Forelimb muscle (tissue), 1 donor: Measurements from ENCODE around the gene DDX60. TPM values are rescaled to one million over a fixed set of nuclear protein-coding genes. Genes with fewer than 3 reads are reported as not detected.
"Not testable (repeated sequence)": the region's sequence is repeated elsewhere in the genome, so short reads cannot be mapped to it uniquely, and the experiment has no call there.

ENCODE experiments used
- DNase-seq: peaks from one replicate; pipeline ENCODE4 v3.0.0-alpha.2; 2013; ENCODE audit warnings: low read depth
- polyA plus RNA-seq: library from polyadenylated mRNA; unstranded; fragments of 120-200 nt; gene quantifications from one replicate; pipeline ENCODE4 v1.2.1, GENCODE V29; 2013; ENCODE audit not compliant: insufficient read length

The DDX60 gene
- polyA plus RNA-seq, 1 donor = 3.8 TPM

DNA sequence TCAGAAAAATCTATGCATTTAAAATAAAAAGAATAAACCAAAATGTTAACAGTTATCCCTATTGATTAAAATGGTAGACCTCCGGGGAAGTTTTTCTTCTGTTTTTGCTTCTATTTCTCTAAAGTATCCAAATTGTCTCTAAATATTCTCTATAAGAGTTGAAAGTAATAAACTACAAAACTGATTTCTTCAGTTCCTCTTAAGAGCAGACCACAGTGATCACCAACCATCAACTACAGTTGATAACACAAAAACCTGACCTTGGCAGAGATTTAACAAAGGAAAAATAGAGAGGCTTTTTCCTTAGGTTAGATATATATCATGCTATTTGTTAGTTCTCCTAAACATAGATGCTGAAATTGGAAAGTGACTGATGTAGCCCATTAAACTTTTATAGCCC, 27.3 kb downstream of the DDX60 start:
- no peak for DNase-seq

DNA sequence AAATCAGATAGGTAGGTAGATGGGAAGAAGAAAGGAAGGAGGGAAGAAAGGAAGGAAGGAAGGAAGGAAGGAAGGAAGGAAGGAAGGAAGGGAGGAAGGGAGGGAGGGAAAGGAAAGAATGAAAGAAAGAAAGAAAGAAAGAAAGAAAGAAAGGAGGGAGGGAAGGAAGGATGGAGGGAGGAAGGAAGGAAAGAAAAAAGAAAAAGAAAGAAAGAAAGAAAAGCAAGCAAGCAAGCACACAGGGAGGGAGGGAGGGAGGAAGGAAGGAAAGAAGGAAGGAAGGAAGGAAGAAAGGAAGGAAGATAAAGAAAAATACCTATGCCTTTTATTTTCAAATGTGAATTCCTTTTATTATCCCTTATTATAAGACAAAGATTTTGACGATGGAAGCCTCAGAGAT, 32.7 kb downstream of the DDX60 start:
- DNase-seq = not testable (repeated sequence)

DNA sequence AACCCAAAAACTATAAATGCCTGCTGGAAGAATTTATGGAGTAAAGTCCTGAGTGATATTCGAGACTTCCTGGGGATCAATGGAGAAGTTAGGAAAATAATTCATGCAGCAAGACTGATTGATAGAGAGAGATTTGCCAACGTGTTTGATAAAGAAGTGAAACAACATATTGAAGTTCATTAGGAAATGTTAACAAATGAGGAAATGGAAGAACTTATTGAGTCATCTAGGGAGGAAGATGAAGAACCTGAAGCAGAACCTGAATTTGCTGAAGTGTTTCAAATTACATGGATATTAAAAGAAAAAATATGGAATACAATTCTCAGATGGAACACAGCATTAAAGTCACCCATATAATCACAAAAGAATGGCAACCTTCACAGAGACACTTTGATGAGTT, 39.0 kb downstream of the DDX60 start:
- no peak for DNase-seq

DNA sequence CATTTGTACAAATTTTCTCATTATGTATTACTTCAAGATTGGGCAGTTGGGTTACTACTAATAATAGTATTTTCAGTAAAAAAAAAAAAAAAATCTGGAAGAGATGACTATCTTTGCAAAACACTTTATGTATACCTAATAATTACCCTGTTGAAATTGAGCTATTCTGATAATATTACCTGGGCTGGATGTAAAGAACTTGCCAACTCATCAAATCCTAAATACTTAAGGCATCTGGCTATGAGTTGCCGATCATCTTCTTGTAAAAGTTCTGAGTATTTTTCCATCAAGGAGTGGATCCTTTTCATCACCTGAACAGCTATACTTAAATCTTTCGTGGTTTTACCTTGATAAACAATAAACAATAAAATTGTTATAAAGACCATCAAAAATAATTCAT, 42.7 kb downstream of the DDX60 start:
- no peak for DNase-seq

DNA sequence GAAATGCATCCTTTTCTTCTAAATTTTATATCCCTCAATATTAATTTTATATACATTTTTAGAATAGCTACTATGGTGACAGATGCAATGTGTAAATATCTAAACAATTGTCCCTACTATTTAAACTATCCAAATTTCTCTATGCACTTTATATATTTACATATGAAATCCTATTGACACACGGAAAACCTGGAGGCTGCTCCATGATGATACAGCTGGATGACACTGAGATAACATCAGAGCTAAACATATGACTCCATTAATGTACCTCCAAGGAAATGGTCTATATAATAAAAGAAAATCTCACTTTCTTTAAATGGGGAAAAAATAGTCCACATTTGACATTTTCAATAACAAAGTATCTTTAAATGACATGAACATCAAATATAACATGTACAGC, 43.7 kb downstream of the DDX60 start:
- DNase-seq = no peak

DNA sequence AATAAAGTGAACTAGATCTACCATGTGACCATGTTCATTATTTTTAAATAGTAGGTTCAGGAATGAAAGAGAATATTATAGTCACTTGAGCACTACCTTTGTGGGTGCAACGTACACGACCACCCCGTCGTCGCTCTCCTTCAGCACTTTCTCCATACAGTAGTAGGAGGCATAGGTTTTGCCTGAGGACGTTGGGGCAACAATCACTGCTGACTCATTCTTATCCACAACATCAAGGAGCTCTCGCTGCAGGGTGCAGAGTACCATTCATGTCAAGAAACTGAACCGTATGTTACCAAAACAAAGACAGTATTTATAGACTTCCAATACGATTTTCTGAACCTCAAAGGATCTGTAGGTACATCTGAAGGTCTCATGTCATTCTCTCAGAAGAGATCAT, 44.7 kb downstream of the DDX60 start:
- DNase-seq = no peak

DNA sequence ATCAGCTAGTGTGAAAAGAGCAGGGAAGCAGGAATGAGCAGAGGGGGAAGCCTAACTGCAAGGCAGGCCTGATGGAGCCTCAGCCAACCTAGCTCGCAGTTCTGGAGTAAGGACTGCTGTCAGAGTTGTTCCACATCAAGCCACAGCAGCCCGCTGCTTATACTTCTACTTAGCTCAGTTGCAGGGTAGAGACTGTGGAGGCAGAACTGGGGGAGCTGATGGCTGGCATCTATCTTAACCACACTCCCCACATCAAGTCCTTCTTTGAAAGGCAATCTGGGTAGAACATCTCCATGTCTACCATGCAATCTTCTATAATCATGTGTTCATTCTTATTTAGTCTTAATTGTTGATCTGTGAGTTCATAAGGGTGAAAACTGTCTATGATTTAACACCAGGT, 46.1 kb downstream of the DDX60 start:
- no peak for DNase-seq

DNA sequence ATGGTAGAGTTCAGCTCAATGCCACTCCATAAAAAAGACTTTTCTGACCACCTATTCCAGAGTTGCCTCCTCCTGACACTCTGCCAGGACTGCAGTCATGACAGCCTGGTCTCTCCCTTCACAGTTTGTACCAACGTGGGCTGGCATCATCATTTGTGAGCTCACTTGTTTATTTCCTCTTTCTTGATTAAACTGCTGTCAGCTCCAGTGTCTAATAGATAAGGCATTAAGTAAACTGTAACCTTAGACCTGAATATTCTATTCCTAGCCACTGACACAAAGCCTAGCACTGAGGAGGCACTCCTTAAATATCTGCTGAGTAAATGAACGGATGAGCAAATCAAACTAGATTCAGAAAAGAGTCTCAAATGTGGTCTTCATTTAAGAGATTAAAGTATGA, 48.7 kb downstream of the DDX60 start:
- no peak for DNase-seq

DNA sequence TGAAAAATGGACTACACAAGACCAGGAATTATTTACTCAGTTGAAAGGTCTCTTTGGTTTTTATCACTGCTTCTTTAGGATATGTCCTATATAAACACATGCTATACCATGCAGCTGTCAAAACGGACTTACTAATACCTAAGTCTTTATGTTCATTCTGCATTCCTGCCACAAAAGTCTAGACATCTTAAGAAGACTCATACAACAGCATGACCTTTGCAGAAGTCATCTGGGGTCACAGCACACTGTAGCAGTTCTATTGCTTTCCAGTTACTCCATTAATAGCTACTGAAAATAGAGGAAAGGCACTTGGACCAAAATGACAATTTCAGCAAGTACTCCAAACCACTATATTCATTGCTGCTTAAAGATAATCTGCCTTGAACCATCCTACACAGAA, 53.2 kb downstream of the DDX60 start:
- no peak for DNase-seq

DNA sequence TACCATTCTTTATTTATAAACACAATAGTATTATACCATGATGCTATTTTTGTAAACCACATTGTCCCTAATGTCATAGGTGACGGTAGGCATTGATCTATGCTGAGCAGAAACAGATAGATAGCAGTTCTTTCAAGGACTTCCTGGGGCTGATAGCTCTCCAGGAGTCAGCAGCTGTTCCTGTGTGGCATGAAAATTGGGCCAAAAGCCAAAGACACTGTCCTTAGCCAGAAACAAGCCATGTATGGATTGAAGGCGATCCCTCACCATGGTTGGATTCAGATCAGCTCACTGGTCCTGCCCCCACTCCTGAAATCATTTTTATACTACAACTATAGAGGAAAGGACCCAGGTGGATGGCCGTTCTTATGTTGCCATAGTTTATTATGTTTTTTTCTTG, 53.6 kb downstream of the DDX60 start:
- no peak for DNase-seq

DNA sequence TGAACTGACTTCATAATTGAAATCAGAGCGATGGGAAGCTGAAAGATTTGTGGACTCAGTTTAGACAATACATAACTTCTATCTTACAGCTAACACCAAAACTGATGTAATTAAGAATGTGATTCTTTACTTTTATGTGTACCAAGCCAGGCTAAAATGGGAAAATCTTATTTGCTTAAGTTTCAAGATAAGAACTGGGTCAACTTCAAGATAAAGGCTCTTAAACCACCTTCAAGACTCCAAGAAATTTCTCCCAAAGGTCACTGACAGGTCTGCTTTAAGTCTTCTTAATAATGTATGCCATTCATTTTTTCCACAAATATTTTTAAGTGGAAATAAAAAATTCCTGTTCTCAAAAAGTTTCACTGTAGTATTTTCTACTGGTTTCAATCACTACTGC, 55.5 kb downstream of the DDX60 start:
- no peak for DNase-seq

DNA sequence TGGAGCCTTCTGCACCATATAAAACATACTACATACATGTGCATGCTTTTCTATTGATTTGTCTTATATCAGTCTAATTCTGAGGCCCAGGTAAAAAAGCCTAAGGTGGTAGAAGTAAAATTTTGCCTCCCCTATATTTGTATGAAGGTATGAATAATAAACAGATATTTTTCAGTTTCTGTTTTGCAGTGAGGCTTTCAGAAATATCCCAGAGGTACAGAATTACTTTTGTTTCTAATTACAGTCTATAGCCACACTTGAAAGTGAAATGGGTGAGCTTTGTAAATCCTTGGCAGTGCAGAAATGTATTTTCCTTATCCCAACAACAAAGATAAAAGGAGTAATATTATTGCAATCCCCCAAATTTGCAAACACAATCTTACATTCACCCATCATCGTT, 59.5 kb downstream of the DDX60 start:
- no peak for DNase-seq

DNA sequence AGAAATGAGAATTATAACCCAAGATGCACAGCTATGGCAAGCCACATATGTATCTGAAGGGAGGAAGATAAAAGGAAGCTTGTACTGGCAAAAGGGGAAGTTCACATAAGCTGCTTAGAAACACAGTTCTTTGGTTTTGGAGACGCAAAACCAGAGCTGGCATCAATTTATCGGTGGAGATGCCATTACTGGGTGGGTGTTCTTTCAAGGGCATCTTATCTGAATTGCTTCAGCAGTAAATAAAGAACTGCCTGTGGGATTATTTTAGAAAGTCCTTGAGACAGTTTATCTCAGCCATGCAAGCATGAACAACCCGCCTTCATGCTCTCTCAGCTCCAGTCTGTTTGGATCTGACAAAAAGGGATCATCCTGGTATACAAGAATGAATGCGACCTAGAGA, 60.8 kb downstream of the DDX60 start:
- no peak for DNase-seq

DNA sequence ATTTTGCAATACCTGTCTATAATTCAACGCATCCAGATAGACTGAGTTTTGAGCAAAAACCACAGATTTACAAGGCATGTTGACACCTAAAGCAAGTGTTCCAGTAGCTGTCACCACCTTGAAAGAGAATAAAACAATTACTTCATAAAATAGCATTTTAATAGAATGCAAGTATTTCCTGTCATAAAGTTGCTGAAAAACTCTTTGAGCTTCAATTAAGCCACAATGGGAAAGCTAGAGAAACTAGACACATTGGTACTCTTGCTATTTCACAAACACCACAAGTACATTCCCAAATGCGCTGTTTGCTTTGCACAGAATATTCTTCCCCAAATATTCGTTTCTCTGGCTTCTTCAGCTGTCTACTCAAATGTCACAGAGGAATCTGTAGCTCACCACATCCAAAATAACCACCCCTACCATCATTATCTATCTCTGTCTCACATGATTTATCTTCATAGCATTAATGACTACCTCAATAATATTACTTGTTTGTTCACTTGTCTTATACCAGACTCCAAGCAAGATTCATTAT, 70.3 kb downstream of the DDX60 start:
- no peak for DNase-seq

DNA sequence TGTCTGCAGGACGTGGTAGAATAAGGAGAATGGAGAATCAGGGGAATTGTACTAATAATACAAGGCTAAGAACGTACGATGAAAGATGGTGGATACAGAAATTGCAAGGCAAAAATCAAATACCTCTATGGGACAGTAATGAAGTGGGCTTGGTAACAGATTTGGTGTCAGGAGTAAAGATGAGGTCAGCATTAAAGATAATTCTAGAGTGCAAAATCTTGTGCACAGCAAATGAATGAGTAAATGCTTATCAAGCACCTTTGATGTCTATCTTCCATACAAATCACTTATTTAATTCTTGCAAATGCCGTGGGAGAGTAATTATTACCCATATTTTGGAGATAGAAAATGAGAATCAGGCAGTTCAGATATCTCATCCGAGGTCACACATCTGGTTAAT, 70.9 kb downstream of the DDX60 start:
- no peak for DNase-seq

DNA sequence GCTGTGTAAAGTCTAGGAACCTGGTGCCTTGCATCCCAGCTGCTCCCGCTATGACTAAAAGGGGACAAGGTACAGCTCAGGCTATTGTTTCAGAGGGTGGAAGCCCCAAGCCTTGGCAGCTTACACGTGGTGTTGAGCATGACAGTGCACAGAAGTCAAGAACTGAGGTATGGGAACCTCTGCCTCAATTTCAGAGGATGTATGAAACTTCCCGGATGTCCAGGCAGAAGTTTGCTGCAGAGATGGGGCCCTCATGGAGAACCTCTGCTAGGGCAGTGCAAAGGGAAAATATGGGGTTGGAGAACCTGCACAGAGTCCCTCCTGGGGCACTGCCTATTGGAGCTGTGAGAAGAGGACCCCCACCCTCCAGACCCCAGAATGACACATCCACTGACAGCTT, 76.6 kb downstream of the DDX60 start:
- DNase-seq = no peak

DNA sequence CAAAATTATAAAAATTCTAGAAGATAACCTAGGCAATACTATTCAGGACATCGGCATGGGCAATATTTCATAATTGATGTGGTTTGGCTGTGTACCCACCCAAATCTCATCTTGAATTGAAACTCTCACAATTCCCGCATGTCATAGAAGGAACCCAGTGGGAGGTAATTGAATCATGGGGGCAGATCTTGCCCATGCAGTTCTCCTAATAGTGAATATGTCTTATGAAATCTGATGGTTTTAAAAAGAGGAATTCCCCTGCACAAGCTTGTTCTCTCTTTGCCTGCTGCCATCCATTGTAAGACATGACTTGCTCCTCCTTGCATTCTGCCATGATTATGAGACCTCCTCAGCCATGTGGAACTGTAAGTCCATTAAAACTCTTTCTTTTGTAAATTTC, 77.7 kb downstream of the DDX60 start:
- no peak for DNase-seq

DNA sequence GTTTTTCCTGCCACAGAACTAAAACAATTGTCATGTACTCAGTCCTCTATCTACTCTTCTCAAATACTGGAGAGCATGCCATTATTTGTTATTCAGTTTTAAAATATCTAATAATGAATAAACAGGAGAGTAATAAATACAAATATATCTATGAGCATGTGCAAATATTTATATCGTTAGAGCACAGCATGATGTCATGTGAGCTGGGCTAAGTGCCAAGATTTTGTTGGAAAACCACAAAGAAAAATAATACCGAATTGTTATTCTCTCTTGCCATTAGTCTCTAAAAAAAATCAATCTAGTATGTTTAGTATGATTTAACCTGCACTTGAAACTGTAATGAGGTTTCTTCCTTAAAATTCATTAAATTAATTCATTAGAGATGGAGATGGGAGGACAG, 97.3 kb downstream of the DDX60 start:
- peak; percentile 59 for DNase-seq

DNA sequence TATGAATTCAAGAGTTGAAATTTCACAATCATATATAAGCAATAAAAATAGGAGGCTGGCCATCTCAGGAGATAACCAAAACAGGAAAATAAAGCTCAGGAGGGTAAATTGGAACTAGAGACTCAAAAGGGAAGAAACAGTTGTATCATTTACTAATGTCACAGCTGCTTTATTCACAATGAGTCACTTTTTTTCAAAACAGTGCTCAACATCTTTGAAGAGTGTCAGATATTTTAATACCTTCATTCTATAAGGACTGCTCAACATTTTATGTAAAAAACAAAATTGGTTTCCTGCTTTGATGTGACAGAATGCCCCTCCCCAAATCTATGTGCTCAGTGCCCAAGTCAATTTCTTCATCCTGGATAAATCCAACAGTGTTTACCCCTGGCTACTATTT, 97.7 kb downstream of the DDX60 start:
- no peak for DNase-seq

DNA sequence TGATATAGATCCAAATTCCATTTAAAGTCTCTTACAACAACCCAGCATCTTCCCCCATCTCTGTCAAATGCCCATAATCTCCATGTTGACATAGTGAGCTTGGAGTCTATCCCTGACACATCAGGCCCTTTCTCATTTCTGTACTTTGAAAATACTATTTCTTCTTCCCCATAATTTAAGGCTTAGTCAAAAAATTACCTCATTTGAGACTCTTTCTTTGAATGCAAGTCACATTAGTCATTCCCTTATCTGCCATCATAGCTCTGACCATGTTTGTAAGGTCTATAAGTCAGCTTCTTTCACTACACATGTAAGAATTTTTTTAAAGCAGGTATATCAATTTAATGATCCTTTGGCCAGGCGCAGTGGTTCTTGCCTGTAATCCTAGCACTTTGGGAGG, 99.9 kb downstream of the DDX60 start:
- DNase-seq = no peak

DNA sequence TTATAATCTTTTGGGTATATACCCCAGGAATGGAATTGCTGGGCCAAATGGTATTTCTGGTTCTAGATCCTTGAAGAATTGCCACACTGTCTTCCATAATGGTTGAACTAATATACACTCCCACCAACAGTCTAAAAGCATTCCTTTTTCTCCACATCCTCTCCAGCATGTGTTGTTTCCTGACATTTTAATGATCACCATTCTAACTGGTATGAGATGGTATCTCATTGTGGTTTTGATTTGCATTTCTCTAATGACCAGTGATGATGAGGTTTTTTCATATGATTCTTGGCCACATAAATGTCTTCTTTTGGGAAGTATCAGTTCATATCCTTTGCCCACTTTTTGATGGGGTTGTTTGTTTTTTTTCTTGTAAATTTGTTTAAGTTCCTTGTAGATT, 105.0 kb downstream of the DDX60 start:
- not testable (repeated sequence) for DNase-seq

DNA sequence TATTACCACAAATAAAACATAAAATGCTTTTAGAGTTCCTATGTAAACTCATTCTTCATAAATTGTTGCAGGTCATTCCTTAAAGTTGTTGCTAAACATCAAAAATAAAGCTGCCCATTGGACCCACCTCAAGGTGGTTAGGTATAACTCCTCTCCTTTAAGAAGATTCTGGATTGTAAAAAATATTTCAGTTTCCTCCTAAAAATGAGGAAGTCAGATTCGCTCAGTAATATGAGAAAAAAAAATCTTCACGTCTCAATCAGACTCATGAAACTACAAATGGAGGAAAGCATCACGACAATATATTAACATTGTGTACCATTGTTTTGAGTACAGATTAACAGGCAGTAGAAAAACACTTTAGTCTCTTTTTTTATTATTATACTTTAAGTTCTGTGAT, 105.9 kb downstream of the DDX60 start:
- no peak for DNase-seq

DNA sequence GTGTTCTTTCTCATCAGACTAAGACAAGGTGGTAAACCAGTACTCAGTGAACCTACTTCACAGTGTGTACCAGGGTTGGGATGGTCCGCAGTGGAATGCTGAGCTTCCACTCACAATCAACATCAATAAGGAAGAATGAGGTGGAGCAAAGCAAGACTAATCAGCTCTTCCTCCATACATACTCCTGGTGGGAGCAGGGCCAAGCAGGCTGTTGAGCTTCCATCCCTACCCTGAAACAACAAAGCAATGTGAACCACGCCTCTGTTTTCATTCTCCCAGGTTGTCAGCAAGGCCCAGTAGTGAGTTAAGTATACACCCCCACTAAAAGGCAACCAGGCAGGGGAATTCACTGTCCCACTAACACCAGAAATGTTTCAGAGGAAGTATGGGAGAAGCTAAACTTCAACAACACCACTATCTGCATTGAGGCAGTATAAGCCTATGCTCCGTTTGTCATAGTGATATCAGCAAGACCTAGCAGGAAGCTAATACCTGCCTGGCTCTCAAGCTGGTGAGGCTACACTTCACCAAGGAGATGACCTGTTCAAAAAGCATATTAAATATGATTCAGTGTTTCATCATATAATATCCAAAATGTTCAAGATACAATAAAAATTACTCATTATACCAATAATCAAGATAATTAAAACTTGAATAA, 109.5 kb downstream of the DDX60 start:
- DNase-seq = no peak

DNA sequence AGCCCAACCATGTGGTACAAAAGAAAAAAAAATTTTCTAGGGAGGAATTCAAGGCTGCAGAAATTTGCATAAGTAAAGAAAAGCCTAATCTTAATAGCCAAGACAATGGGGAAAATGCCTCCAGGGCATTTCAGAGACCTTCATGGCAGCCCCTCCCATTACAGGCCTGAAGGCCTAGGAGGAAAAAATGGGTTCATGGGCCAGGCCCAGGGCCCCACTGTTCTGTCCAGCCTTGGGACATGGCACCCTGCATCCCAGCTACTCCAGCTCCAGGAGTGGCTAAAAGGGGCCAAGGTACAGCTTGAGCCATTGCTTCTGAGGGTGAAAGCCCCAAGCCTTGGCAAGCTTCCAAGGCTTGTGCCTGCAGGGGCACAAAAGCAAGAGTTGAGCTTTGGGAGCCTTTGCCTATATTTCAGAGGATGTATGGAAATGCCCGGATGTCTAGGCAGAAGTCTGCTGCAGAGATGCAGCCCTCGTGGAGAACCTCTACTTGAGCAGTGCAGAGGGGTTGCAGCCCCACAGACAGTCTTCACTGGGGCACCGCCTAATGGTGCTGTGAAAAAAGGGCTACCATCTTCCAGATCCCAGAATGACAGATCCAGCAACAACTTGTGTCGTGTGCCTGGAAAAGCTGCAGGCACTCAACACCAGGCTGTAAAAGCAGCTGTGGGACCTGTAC, 115.2 kb downstream of the DDX60 start:
- no peak for DNase-seq
